Measurements from ENCODE around the gene ZBTB3. TPM values are rescaled to one million over a fixed set of nuclear protein-coding genes. Genes with fewer than 3 reads are reported as not detected.

ZBTB3 gene
- total and polyA plus RNA-seq, 2 of the 13 experiments (the other 11 are each of a cell fraction or from before 2014, with no cell fraction given) = 3.4 to 5.2 TPM

GRCh38 chr11:62753736-62754603, at the start of gene ZBTB3 (continued):
- TF ChIP-seq, protein P1, sequence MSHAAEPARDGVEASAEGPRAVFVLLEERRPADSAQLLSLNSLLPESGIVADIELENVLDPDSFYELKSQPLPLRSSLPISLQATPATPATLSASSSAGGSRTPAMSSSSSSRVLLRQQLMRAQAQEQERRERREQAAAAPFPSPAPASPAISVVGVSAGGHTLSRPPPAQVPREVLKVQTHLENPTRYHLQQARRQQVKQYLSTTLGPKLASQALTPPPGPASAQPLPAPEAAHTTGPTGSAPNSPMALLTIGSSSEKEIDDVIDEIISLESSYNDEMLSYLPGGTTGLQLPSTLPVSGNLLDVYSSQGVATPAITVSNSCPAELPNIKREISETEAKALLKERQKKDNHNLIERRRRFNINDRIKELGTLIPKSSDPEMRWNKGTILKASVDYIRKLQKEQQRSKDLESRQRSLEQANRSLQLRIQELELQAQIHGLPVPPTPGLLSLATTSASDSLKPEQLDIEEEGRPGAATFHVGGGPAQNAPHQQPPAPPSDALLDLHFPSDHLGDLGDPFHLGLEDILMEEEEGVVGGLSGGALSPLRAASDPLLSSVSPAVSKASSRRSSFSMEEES (CRISPR knock-in tag; IDR thresholded peaks at IDR 0.05) = peak; percentile 15; the same call in 1 of the 2 replicates
- TF ChIP-seq TBX3 (IDR thresholded peaks at IDR 0.05; ENCODE audit: borderline replicate concordance) = peak; percentile 31; the same call in 1 of the 2 replicates
- TF ChIP-seq ZNF580 (CRISPR knock-in tag; IDR thresholded peaks at IDR 0.05; ENCODE audit: borderline replicate concordance, low read depth) = peak; percentile 50; the same call in 1 of the 2 replicates
- peak; percentile 72; the same call in 1 of the 2 replicates for TF ChIP-seq FOXC1 (CRISPR knock-in tag; IDR thresholded peaks at IDR 0.05; ENCODE audit: borderline replicate concordance)
- no peak for TF ChIP-seq ATM (IDR thresholded peaks at IDR 0.05; ENCODE audit: borderline replicate concordance)
- no peak for TF ChIP-seq KAT2B (IDR thresholded peaks at IDR 0.05; ENCODE audit: borderline replicate concordance, low read depth, low read length)
- TF ChIP-seq ZBTB20 (CRISPR knock-in tag; IDR thresholded peaks at IDR 0.05; ENCODE audit: borderline replicate concordance, low read depth) = peak; percentile 44; the same call in 1 of the 2 replicates
- TF ChIP-seq, protein P2, sequence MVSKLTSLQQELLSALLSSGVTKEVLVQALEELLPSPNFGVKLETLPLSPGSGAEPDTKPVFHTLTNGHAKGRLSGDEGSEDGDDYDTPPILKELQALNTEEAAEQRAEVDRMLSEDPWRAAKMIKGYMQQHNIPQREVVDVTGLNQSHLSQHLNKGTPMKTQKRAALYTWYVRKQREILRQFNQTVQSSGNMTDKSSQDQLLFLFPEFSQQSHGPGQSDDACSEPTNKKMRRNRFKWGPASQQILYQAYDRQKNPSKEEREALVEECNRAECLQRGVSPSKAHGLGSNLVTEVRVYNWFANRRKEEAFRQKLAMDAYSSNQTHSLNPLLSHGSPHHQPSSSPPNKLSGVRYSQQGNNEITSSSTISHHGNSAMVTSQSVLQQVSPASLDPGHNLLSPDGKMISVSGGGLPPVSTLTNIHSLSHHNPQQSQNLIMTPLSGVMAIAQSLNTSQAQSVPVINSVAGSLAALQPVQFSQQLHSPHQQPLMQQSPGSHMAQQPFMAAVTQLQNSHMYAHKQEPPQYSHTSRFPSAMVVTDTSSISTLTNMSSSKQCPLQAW (CRISPR knock-in tag; IDR thresholded peaks at IDR 0.05) = peak; percentile 49
- peak; percentile 37; the same call in 1 of the 2 replicates for TF ChIP-seq TBX2 (CRISPR knock-in tag; IDR thresholded peaks at IDR 0.05; ENCODE audit: borderline replicate concordance)
- TF ChIP-seq, protein P3, sequence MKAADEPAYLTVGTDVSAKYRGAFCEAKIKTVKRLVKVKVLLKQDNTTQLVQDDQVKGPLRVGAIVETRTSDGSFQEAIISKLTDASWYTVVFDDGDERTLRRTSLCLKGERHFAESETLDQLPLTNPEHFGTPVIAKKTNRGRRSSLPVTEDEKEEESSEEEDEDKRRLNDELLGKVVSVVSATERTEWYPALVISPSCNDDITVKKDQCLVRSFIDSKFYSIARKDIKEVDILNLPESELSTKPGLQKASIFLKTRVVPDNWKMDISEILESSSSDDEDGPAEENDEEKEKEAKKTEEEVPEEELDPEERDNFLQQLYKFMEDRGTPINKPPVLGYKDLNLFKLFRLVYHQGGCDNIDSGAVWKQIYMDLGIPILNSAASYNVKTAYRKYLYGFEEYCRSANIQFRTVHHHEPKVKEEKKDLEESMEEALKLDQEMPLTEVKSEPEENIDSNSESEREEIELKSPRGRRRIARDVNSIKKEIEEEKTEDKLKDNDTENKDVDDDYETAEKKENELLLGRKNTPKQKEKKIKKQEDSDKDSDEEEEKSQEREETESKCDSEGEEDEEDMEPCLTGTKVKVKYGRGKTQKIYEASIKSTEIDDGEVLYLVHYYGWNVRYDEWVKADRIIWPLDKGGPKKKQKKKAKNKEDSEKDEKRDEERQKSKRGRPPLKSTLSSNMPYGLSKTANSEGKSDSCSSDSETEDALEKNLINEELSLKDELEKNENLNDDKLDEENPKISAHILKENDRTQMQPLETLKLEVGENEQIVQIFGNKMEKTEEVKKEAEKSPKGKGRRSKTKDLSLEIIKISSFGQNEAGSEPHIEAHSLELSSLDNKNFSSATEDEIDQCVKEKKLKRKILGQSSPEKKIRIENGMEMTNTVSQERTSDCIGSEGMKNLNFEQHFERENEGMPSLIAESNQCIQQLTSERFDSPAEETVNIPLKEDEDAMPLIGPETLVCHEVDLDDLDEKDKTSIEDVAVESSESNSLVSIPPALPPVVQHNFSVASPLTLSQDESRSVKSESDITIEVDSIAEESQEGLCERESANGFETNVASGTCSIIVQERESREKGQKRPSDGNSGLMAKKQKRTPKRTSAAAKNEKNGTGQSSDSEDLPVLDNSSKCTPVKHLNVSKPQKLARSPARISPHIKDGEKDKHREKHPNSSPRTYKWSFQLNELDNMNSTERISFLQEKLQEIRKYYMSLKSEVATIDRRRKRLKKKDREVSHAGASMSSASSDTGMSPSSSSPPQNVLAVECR (CRISPR knock-in tag; IDR thresholded peaks at IDR 0.05; ENCODE audit: borderline replicate concordance) = peak; percentile 89
